Skeletal muscle satellite cell (primary cell): Measurements from ENCODE around the gene PCMTD2. TPM values are rescaled to one million over a fixed set of nuclear protein-coding genes. Genes with fewer than 3 reads are reported as not detected.

Source experiments
- H3K27me3 ChIP-seq: 2 replicates; pipeline ENCODE4 v1.7.0; 2013; ENCODE audit warnings: low read length; ENCODE audit not compliant: control insufficient read depth, insufficient read depth
- H3K36me3 ChIP-seq: 2 replicates; pipeline ENCODE4 v1.7.0; 2013; ENCODE audit warnings: mild to moderate bottlenecking, control low read depth, low read length; ENCODE audit not compliant: insufficient read depth
- H3K4me1 ChIP-seq: 2 replicates; pipeline ENCODE4 v1.7.0; 2013; ENCODE audit warnings: low read length; ENCODE audit not compliant: control insufficient read depth, insufficient read depth
- H3K4me2 ChIP-seq: 2 replicates; pipeline ENCODE4 v1.7.0; 2013; ENCODE audit warnings: mild to moderate bottlenecking, low read length
- H3K4me3 ChIP-seq: 2 replicates; pipeline ENCODE4 v1.7.0; 2013; ENCODE audit warnings: low read length
- H3K9ac ChIP-seq: 2 replicates; pipeline ENCODE4 v1.7.0; 2013; ENCODE audit warnings: mild to moderate bottlenecking, low read depth, low read length, moderate library complexity
- H3K9me3 ChIP-seq: replicated peaks from 2 replicates; pipeline ENCODE4 v1.7.0; 2013; ENCODE audit warnings: mild to moderate bottlenecking, control low read depth, low read length
- total RNA-seq: library from RNA; depleted of rRNA; stranded (reverse); fragments of >200 nt; gene quantifications from 2 replicates; pipeline ENCODE4 v1.2.3, GENCODE V29; 2012; rRNA removed

PCMTD2 gene
- 21.8 and 27.1 TPM in 2 replicates for total RNA-seq

DNA sequence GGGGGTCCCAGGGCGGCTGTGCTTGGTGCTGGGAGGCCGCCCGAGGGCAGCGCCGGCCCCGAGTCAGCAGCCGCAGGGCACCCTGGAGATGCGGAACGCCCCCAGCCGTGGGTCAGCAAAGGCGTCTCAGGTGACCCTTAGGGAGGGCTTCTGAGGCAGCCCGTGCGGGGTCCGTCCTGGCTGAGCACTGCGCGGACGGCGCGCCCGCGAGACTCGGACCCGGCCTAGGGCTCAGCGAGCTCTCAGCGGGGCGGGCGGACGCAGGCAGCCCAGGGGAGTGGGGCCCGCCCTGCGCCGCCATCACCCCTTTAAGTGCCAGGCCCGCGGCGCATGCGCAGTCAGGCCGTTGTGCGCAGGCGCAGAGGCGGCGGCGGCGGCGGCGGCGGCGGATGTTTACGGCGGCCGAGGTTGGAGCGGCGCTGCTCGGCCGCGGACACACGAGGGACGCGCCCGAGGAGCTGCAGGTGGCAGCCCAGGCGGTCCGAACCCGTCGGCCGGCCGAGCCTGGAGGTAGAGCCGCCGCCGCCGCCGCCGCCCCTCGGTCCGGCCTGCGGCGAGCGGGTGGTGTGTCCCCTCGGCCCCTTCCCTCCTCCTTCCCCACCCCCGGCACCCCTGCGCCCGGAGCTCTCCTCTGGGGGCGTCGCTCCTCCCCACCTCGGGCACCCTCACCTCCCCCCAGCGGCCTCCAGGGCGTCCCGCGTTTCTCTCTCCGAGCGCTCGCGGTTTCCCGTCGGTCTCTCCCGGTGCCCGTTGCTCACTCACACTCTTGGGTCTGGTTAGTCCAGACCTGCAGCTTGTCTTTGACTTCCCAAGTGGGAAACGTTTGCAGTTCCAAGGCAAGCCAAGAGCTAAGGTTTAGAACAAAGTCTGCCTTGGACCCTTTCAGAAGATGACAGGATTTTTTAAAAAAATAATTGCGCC, at the start of gene PCMTD2:
Gene PCMTD2, plus strand, starts transcription at position 388 of the 921 bp plus-strand sequence. CDS start 4,218 bp downstream, outside the sequence.
- Histone ChIP-seq H3K36me3 (no peaks in the 10 kb centered on the region), H3K9ac (peak within 1 kb of the TSS; percentile 87), H3K9me3 (no peaks in the 10 kb centered on the region), H3K4me1 (peaks cover 16% of the 10 kb centered on the region), H3K4me3 (peak within 1 kb of the TSS; percentile 79), H3K27me3 (peaks cover 21% of the 10 kb centered on the region), H3K4me2 (peak within 1 kb of the TSS; percentile 84)

DNA sequence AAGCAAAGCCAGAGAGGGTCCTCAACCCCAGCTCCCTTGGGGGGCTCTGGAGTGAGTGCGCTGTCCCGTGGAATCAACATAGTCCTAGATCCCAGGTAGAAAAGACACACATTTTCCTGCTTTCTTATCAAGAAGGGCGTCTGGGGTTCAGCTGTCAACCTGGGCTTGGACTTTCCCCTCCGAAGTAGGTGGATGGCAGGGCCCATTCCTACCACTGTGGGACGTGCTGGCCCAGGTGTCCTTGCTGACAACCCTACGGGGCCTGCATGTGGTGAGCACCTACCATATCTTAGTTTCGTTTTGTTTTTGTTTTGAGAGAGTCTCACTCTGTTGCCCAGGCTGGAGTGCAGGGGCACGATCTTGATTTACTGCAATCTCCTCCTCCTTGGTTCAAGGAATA, 48.9 kb upstream of the PCMTD2 start:
- Histone ChIP-seq H3K9ac (no peak overlapping the region), H3K36me3 (no peaks in the 10 kb centered on the region), H3K4me3 (no peak overlapping the region), H3K9me3 (no peaks in the 10 kb centered on the region), H3K4me2 (no peak overlapping the region), H3K27me3 (peaks cover 44% of the 10 kb centered on the region), H3K4me1 (peaks cover 10% of the 10 kb centered on the region)

DNA sequence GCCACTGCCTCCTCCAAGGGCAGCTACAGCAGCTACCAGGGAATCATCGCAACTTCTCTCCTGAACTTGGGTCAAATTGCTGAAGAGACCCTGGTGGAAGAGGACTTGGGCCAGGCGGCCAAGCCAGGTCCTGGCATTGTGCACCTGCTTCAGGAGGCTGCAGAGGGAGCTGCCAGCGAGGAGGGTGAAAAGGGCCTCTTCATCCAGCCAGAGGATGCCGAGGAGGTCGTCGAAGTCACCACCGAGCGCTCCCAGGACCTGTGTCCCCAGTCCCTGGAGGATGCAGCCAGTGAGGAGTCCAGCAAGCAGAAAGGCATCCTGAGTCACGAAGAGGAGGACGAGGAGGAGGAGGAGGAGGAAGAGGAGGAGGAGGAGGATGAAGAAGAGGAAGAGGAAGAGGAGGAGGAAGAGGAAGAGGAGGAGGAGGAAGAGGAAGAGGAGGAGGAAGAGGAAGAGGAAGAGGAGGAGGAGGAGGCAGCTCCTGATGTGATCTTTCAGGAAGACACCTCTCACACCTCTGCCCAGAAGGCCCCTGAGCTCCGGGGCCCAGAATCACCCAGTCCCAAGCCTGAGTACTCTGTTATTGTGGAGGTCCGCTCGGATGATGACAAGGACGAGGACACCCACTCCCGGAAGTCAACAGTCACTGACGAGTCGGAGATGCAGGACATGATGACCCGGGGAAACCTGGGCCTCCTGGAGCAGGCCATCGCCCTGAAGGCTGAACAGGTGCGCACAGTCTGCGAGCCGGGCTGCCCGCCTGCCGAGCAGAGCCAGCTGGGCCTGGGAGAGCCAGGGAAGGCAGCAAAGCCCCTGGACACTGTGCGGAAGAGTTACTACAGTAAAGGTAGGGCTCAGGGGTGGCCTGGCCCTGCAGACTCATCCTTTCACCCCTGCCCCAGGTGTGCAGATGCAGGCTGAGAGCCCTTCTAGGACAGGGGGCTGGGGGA, 47.6 kb upstream of the PCMTD2 start:
- no peaks in the 10 kb centered on the region for H3K9me3 ChIP-seq
- H3K4me2 ChIP-seq = no peak overlapping the region
- peaks cover 9% of the 10 kb centered on the region for H3K4me1 ChIP-seq
- H3K36me3 ChIP-seq = no peaks in the 10 kb centered on the region
- H3K4me3 ChIP-seq = no peak overlapping the region
- no peak overlapping the region for H3K9ac ChIP-seq
- peaks cover 47% of the 10 kb centered on the region for H3K27me3 ChIP-seq

DNA sequence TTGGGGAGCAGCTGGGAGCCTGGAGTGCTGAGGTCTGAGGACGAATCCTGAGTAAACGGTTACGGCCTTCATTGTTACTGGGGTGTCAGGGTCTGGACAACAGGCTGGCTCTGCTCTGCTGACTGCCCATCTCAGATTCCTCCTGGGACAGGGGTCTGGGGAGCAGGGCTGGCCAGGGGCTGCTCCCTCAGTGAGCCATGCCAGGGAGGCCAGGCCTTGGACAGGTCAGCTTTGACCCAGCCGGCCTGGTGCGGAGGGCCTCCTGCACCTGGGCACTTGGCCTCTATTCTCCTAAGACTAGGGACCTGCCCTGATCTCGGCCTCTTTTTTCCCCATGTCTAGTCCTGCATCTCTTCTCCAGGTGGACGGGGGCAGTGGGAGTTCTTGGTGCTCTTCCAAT, 46.4 kb upstream of the PCMTD2 start:
- H3K36me3 ChIP-seq = no peaks in the 10 kb centered on the region
- H3K4me3 ChIP-seq = no peak overlapping the region
- no peak overlapping the region for H3K4me2 ChIP-seq
- no peaks in the 10 kb centered on the region for H3K9me3 ChIP-seq
- peaks cover 3% of the 10 kb centered on the region for H3K4me1 ChIP-seq
- H3K27me3 ChIP-seq = peaks cover 56% of the 10 kb centered on the region
- H3K9ac ChIP-seq = no peak overlapping the region

DNA sequence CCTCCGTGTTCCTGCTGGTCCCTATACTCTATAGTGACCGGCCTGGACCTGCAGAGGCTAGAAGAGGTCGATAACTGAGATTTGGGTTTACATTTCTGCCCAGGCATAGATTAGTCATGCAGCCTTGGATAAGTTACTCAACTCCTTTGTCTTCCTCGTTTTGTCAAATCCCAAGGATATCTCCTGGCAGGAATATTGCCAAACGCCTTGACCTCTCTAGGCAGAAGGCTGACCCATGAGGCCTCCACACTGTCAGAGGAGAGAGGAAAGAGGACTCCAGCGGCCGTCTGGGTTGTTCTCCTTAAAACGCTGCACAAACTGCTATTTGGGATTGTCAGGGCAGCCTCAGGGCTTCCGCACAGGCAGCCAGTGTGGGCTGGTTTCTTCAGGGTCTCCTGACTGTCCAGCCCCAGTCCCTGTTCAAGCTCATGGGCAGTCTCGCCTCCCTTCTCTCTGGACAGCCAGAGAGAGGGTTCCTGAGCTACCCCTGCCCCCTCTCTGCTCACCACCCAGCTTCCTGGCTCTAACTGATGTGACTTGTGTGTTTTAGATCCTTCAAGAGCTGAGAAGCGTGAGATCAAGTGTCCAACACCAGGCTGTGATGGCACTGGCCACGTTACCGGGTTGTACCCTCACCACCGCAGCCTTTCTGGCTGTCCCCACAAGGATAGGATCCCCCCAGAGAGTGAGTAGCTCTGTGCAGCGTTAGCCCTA, 44.7 kb upstream of the PCMTD2 start:
- Histone ChIP-seq H3K27me3 (peaks cover 65% of the 10 kb centered on the region), H3K36me3 (no peaks in the 10 kb centered on the region), H3K4me2 (no peak overlapping the region), H3K4me1 (peaks cover 3% of the 10 kb centered on the region), H3K9ac (no peak overlapping the region), H3K4me3 (no peak overlapping the region), H3K9me3 (no peaks in the 10 kb centered on the region)

DNA sequence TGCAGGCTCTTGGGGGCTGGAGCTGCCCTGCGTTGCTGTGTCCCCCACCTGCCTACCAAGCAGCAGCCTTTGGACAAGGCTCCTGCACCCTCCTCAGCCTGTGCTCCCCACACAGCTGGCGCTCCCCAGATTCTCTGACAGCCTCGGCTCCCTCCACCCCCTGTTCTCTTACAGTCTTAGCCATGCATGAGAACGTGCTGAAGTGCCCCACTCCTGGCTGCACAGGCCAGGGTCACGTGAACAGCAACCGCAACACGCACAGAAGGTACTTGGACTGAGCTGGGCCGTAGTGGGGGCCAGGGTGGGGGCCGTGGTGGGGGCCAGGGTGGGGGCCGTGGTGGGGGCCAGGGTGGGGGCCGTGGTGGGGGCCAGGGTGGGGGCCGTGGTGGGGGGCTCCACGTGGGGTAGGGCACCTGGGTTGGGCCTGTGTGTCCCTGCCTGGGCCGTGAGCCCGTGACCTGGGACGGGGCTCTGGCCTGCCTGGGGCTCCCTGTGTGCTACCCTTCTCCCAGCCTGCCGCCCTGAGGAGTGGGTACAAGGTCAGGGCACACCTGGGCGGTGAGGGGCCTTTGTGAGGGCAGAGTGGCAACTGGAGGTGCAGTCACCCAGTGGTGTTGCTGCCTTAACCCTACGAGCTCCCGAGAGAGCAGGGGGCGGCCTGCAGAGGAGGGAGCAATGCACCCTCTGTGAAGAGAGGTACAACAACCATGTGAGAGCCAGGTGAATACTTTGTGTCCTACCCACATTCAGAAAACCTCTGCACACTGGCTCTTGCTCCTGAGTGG, 43.5 kb upstream of the PCMTD2 start:
- Histone ChIP-seq H3K4me1 (peaks cover 3% of the 10 kb centered on the region), H3K36me3 (no peaks in the 10 kb centered on the region), H3K9ac (no peak overlapping the region), H3K4me3 (no peak overlapping the region), H3K27me3 (peaks cover 69% of the 10 kb centered on the region), H3K9me3 (no peaks in the 10 kb centered on the region), H3K4me2 (no peak overlapping the region)

DNA sequence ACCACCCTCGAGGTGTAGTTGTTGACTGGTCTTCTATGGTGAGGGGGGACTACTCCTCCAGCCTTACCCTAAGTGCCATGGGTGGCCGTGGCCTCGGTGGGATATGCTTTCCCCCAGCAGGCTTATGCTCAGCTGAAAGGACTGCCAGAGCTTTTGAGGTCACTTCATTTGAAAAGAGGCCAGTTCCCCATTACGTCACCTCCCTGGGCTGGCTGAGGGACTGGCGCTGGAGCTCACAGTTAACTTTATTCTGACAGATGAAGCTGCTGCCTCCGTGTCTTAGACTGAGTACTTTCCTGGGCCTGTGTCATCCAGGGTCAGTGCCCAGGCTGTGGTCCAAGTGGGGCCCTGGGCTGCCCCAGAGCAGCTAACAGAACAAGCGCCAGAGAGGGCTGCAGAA, 42.8 kb upstream of the PCMTD2 start:
- no peak overlapping the region for H3K4me2 ChIP-seq
- H3K9me3 ChIP-seq = no peaks in the 10 kb centered on the region
- H3K4me1 ChIP-seq = peaks cover 3% of the 10 kb centered on the region
- H3K27me3 ChIP-seq = peaks cover 76% of the 10 kb centered on the region
- H3K4me3 ChIP-seq = no peak overlapping the region
- no peaks in the 10 kb centered on the region for H3K36me3 ChIP-seq
- no peak overlapping the region for H3K9ac ChIP-seq

DNA sequence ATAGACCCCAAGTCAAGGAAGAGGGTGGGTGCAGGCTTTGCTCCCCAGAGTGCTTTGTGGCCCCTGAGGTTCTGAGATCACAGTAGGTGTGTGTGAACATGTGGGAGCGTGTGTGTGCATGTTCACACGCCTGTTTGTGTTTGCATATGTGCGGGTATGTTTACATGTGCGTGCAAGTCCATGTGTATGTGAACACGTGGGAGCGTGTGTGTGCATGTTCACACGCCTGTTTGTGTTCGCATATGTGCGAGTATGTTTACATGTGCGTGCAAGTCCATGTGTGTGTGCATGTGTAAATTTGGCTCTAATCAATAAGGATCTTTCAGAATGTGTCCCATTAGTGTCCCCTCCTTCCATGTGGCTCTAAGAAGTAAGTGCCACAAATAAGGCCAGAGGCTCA, 41.4 kb upstream of the PCMTD2 start:
- H3K4me2 ChIP-seq = no peak overlapping the region
- H3K4me3 ChIP-seq = no peak overlapping the region
- no peaks in the 10 kb centered on the region for H3K9me3 ChIP-seq
- H3K9ac ChIP-seq = no peak overlapping the region
- H3K36me3 ChIP-seq = no peaks in the 10 kb centered on the region
- H3K4me1 ChIP-seq = peaks cover 3% of the 10 kb centered on the region
- H3K27me3 ChIP-seq = peaks cover 88% of the 10 kb centered on the region

DNA sequence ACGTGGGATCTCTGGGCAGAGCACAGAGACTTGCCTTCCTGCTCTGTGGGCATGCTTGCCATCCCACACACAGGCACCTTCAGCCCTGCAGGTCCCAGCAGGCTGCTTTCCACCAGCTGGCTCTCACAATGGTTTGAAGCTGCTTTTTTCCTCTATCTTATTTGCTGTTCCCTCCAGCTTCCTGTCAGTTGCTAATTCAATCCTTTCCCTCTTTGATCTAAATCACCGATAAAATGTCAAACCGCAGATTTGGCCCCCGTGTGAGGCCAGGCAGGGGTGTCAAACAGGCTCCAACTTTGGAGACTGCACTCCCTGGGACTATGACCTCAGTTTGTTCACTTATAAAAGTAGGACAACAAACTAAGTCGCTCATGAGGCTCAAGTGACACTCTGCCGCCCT, 40.6 kb upstream of the PCMTD2 start:
- H3K27me3 ChIP-seq = peaks cover 88% of the 10 kb centered on the region
- H3K4me1 ChIP-seq = peaks cover 3% of the 10 kb centered on the region
- no peak overlapping the region for H3K9ac ChIP-seq
- H3K4me3 ChIP-seq = no peak overlapping the region
- no peak overlapping the region for H3K4me2 ChIP-seq
- no peaks in the 10 kb centered on the region for H3K36me3 ChIP-seq
- no peaks in the 10 kb centered on the region for H3K9me3 ChIP-seq

DNA sequence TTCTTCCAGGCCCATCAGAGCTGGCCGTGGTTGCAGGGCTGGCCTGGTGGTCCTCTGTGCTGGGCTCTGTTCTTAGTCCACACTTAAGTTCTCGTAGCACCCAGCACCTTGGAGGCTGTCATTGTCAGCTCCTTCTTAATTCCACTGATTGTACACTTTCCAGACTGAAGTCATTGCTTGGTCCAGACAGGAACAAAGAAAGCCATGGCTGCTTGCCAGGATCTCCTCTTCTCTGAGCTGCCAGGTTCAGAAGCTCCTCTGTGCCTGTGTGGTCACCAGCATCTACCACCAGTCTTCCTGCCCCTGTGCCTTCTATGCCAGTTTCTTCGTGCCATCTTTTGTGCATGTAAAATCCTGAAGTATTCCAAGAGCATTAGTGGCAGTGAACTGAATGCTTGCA, 39.5 kb upstream of the PCMTD2 start:
- Histone ChIP-seq H3K9ac (no peak overlapping the region), H3K36me3 (no peaks in the 10 kb centered on the region), H3K9me3 (no peaks in the 10 kb centered on the region), H3K4me3 (no peak overlapping the region), H3K27me3 (peaks cover 81% of the 10 kb centered on the region), H3K4me1 (peaks cover 3% of the 10 kb centered on the region), H3K4me2 (no peak overlapping the region)
